Measurements from ENCODE around the gene EPAS1. TPM values are rescaled to one million over a fixed set of nuclear protein-coding genes. Genes with fewer than 3 reads are reported as not detected.

The EPAS1 gene
- total and polyA plus RNA-seq, 2 of the 13 experiments (the other 11 are each of a cell fraction or from before 2014, with no cell fraction given) = 47.1 to 182 TPM

- TF ChIP-seq, protein P1, sequence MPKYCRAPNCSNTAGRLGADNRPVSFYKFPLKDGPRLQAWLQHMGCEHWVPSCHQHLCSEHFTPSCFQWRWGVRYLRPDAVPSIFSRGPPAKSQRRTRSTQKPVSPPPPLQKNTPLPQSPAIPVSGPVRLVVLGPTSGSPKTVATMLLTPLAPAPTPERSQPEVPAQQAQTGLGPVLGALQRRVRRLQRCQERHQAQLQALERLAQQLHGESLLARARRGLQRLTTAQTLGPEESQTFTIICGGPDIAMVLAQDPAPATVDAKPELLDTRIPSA (CRISPR knock-in tag; IDR thresholded peaks at IDR 0.05; ENCODE audit: borderline replicate concordance) = 0 out of 2 replicates have a peak, but pooled peaks have one; percentile 0
- no peak for TF ChIP-seq ZIK1 (CRISPR knock-in tag; IDR thresholded peaks at IDR 0.05; ENCODE audit: borderline replicate concordance, low read depth)
- TF ChIP-seq CAMTA2 (CRISPR knock-in tag; IDR thresholded peaks at IDR 0.05; ENCODE audit: borderline replicate concordance) = peak; percentile 76; the same call in 1 of the 2 replicates
- 0 out of 2 replicates have a peak, but pooled peaks have one; percentile 48 for TF ChIP-seq ZNF879 (CRISPR knock-in tag; IDR thresholded peaks at IDR 0.05)
- no peak for TF ChIP-seq ZNF317 (CRISPR knock-in tag; IDR thresholded peaks at IDR 0.05)
- no peak for TF ChIP-seq GABPB1 (CRISPR knock-in tag; IDR thresholded peaks at IDR 0.05)
- 0 out of 2 replicates have a peak, but pooled peaks have one; percentile 48 for TF ChIP-seq ZNF431 (CRISPR knock-in tag; IDR thresholded peaks at IDR 0.05; ENCODE audit: borderline replicate concordance, low read depth)
- TF ChIP-seq MED8 (CRISPR knock-in tag; IDR thresholded peaks at IDR 0.05; ENCODE audit: insufficient replicate concordance) = peak; percentile 13
- TF ChIP-seq ZNF343 (CRISPR knock-in tag; IDR thresholded peaks at IDR 0.05) = no peak
- no peak for TF ChIP-seq MXI1 (IDR thresholded peaks at IDR 0.05; ENCODE audit: borderline replicate concordance, low read depth, low read length)
- TF ChIP-seq, protein P2, sequence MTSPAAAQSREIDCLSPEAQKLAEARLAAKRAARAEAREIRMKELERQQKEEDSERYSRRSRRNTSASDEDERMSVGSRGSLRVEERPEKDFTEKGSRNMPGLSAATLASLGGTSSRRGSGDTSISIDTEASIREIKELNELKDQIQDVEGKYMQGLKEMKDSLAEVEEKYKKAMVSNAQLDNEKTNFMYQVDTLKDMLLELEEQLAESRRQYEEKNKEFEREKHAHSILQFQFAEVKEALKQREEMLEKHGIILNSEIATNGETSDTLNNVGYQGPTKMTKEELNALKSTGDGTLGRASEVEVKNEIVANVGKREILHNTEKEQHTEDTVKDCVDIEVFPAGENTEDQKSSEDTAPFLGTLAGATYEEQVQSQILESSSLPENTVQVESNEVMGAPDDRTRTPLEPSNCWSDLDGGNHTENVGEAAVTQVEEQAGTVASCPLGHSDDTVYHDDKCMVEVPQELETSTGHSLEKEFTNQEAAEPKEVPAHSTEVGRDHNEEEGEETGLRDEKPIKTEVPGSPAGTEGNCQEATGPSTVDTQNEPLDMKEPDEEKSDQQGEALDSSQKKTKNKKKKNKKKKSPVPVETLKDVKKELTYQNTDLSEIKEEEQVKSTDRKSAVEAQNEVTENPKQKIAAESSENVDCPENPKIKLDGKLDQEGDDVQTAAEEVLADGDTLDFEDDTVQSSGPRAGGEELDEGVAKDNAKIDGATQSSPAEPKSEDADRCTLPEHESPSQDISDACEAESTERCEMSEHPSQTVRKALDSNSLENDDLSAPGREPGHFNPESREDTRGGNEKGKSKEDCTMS (CRISPR knock-in tag; conservative IDR thresholded peaks at IDR 0.05) = no peak
- TF ChIP-seq PHF5A (CRISPR knock-in tag; IDR thresholded peaks at IDR 0.05; ENCODE audit: low read depth, unreplicated experiment) = no peak
- TF ChIP-seq FOXM1 (CRISPR knock-in tag; IDR thresholded peaks at IDR 0.05) = no peak
- TF ChIP-seq THAP7 (CRISPR knock-in tag; IDR thresholded peaks at IDR 0.05) = peak; percentile 3; the same call in 1 of the 2 replicates
- TF ChIP-seq, protein P3, sequence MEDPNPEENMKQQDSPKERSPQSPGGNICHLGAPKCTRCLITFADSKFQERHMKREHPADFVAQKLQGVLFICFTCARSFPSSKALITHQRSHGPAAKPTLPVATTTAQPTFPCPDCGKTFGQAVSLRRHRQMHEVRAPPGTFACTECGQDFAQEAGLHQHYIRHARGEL (CRISPR knock-in tag; IDR thresholded peaks at IDR 0.05) = peak; percentile 30; the same call in 1 of the 2 replicates
- TF ChIP-seq ZBTB3 (CRISPR knock-in tag; IDR thresholded peaks at IDR 0.05; ENCODE audit: borderline replicate concordance, low read depth) = 0 out of 2 replicates have a peak, but pooled peaks have one; percentile 2
- TF ChIP-seq, protein P4, sequence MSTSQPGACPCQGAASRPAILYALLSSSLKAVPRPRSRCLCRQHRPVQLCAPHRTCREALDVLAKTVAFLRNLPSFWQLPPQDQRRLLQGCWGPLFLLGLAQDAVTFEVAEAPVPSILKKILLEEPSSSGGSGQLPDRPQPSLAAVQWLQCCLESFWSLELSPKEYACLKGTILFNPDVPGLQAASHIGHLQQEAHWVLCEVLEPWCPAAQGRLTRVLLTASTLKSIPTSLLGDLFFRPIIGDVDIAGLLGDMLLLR (CRISPR knock-in tag; IDR thresholded peaks at IDR 0.05) = peak; percentile 48; the same call in 1 of the 2 replicates
- TF ChIP-seq MXD1 (CRISPR knock-in tag; IDR thresholded peaks at IDR 0.05) = 0 out of 2 replicates have a peak, but pooled peaks have one; percentile 43
Measured at GRCh38 chr2:46409756-46410155, 112.5 kb downstream of the EPAS1 start (continued).
